ENCODE results near the gene ZNF710.
"Not testable (repeated sequence)": the region's sequence is repeated elsewhere in the genome, so short reads cannot be mapped to it uniquely, and the experiment has no call there.

The ZNF710 gene

DNA sequence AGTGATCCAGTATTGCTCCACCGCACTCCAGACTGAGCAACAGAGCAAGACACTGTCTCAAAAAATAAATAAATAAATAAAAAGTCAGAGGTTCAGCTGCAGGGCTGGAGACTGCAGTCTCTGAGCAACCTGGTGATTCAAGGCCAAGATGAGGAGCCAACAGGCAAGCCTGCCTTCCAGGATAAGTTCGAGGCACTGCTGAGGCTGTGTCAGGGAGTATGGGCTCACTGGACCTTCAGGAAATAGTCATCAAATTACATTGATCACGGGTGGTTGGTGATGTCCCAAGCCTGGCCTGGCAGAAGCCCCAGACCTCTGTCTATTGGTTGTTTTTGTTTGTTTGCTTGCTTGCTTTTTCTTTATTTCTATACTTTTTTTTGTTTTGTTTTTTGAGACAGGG lies 59.7 kb downstream of the ZNF710 start:
- no peak for DNase-seq (ENCODE audit: low read depth)

DNA sequence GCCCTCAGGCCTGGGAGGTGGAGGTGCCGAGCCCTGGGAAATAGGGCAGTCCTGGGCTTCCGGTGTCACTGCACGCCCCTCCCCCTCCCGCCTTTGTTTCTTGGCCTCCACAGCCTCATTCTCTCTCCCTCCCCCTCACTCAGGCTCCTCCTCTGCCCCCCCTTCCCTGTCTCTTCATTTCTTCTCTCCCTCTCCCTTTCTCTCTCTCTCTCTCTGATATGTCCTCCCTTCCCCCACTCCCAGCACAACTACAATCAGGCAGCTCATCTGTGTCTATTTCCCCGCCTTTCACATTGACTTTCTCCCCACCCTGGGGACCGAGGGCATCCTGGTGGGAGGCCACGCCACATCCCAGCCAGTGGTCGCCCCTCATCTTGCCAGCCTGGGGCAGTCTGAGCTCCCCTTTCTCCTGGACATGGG lies 60.9 kb downstream of the ZNF710 start:
- DNase-seq (ENCODE audit: low read depth) = no peak

DNA sequence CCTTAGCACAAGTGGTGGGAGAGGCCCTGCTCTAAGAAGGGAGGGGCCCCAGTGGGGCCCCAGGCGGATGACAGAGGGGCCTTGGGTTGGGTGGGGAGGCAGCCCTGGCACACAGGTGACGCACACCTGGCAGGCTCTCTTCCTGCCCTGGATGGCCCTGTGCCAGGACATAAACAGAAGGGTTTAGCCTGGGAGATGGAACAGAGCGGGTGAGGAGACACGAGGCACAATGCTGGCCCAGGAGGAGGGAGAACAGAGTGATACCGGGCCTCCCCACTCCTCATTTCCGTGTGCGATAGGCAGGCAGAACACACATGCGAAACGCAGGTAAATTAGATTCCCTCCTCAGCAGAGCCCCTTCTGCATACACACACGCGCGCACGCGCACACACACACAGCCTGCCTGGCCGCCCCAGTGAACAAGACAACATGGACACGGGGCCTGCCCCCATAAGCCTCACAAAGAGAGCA lies 61.4 kb downstream of the ZNF710 start:
- no peak for DNase-seq (ENCODE audit: low read depth)

DNA sequence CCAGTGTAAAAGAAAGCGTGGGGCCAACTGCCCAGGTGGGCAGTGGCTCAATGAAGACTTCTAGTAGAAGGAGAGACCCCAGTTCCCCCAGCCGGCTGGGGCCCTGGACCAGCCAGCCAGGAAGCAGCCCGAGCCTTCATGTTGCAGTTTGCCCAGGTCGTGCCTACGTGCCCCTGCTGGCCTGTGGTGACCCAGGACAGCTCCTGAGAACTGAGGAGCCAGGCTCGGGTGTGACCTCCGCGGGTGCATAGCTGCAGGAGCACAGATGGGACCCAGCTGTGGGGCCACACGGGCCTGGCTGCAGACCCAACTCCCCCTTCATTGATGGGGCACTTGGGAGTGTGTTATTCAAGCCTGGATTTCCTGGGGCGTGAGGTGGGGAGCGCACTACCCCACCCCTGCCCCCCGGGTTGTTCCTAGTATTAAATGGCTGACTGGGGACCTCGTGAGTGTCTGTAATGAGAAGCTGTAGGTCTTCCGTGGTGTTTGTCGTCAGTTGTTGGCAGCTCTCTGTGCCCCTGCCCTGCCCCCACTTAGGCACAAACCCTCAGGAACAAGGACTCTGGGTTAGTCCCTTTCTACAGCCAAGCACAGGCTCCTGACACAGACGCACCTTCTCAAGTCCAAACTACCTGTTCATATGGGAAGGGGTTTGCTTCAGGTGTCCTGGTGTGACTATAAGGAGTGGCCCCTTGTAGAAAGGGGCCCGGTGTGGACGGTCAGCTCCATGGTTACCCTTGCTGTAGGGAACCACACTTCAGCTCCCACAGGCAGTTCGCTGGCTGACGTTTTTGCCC lies 62.0 kb downstream of the ZNF710 start:
- DNase-seq (ENCODE audit: low read depth) = no peak

DNA sequence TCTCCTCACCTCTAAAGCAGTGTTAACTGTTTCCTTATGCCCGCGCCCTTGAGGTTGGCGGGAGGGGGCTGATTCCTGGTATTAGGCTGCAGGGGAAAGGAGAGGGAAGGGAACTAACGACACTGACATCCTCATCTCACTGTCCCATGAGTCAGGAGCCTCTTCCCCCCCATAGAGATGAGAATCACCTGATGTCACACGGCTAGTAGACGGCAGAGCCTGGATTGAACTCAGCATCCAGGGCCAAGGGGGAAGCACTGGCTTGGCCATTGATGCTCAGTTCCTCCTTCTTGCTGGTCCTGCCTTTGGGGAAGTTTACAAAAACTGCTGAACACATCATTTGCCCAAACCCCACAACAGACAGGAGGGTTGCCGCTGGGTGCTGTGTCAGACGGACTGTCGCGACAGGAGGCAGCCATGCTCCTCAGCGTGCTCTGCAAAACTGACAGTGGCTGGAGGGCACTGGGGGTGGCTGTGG lies 62.7 kb downstream of the ZNF710 start:
- DNase-seq (ENCODE audit: low read depth) = no peak

DNA sequence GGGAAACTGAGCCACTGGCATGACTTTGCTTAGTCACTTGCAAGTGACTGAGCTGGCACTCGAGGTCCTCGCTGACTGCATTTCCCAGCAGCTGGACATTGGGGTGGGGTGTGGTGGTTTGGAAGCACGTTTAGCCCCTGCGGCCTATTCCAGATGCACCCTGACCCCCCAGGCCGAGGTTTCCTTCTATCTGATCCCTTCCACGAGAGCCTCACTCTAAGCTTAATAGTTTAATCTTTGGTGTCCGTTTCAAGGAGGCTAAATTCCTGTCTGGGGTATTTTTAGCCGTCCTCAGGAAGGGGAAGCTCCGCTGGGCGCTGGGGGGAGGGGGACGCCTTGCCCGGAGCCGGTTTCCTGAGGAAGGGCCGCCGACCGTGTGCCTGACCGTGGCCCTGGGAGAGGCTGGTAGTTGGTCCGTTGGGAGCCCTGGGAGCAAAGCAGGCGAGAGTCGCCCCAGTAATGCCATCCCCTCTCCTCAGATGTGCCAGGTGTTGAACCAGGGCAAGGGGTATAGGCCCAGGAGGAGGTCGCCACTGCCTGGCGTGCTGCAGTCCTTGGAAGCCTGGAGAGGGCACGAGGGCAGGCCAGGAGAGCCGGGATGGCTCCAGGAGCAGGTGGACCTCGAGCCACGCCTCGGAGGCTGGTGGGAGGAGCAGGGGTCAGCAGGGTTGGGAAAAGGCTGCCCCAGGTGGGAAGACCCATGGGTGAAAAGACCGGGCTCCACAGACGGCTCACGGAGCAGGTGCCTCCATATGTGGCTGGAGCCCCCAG lies 64.0 kb downstream of the ZNF710 start:
- DNase-seq (ENCODE audit: low read depth) = no peak

DNA sequence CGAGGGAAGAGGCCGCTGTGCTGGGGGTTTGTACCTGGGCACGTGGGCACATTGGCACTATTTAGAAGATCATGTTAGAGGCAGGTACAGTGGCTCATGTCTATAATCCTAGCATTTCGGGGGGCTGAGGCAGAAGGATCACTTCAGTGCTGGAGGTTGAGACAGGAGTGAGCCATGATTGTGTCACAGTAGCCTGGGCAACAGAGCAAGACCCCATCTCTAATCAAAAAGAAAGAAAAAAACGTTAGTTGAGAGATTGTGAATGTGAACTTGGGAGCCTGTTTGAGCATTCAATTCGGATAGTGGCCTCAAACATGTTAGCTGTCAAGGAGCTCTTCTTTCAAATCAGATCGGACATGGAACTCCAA lies 64.5 kb downstream of the ZNF710 start:
- no peak for DNase-seq (ENCODE audit: low read depth)

DNA sequence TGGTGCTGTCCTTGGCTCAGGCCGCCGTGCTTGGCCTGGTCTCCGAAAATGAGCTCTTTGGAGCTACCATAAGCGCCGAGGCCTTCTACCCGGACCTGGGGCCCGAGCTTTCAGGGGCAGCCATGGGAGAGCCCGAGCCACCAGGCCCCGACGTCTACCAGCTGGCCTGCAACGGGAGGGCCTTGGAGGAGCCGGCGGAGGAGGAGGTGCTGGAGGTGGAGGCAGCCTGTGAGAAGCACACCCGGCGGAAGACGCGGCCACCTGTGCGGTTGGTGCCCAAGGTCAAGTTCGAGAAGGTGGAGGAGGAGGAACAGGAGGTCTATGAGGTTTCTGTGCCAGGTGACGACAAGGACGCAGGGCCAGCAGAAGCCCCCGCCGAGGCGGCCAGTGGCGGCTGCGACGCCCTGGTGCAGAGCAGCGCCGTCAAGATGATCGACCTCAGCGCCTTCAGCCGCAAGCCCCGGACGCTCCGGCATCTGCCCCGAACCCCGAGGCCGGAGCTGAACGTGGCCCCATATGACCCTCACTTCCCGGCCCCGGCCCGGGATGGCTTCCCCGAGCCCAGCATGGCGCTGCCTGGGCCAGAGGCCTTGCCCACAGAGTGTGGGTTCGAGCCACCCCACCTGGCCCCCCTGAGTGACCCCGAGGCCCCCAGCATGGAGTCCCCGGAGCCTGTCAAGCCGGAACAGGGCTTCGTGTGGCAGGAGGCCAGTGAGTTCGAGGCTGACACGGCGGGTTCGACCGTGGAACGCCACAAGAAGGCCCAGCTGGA lies 66.2 kb downstream of the ZNF710 start:
- no peak for DNase-seq (ENCODE audit: low read depth)

DNA sequence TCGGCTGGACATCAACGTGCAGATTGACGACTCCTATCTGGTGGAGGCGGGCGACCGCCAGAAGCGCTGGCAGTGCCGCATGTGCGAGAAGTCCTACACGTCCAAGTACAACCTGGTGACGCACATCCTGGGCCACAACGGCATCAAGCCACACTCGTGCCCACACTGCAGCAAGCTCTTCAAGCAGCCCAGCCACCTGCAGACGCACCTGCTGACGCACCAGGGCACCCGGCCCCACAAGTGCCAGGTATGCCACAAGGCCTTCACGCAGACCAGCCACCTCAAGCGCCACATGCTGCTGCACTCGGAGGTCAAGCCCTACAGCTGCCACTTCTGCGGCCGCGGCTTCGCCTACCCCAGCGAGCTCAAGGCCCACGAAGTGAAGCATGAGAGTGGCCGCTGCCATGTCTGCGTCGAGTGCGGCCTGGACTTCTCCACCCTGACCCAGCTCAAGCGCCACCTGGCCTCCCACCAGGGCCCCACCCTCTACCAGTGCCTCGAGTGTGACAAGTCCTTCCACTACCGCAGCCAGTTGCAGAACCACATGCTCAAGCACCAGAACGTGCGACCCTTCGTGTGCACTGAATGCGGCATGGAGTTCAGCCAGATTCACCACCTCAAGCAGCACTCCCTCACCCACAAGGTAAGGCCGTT lies 67.0 kb downstream of the ZNF710 start:
- DNase-seq (ENCODE audit: low read depth) = no peak

DNA sequence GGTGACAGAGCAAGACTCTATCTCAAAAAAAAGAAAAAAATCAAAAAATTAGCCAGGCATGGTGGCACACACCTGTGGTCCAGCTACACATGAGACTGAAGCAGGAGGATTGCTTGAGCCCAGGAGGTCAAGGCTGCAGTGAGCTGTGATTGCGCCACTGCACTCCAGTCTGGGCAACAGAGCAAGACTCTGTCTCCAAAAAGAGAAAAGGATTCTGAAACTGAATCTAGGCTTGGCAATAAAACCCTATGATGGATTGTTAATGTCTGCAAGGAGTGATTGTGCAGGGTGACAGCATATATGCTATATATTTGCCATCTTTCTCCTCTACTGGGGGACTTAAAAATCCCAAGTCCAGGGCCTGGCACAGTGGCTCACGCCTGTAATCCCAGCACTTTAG lies 69.5 kb downstream of the ZNF710 start:
- DNase-seq (ENCODE audit: low read depth) = not testable (repeated sequence)

DNA sequence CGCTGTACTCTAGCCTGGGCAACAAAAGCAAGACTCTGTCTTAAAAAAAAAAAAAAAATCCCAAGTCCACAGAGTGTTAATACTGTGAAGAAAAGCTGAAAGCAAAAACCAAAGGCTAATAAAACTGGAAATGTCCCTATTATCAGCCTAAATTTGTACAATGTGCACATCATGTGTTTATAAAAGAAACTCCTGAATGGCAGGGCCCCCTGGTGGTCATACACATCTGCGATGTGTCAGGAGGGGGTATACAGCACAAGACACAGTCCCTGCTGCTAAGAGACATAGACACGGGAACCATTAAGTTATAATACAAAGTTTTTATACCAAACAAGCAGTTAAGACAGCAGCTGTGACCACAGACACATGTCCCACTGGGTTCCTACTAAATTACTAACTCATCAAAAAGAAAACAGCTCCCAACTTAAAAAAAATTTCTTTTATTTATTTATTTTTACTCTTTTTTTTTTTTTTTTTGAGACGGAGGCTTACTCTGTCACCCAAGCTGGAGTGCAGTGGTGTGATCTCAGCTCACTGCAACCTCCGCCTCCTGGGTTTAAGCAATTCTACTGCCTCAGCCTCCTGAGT lies 70.2 kb downstream of the ZNF710 start:
- peak; percentile 70 for DNase-seq (ENCODE audit: low read depth)

DNA sequence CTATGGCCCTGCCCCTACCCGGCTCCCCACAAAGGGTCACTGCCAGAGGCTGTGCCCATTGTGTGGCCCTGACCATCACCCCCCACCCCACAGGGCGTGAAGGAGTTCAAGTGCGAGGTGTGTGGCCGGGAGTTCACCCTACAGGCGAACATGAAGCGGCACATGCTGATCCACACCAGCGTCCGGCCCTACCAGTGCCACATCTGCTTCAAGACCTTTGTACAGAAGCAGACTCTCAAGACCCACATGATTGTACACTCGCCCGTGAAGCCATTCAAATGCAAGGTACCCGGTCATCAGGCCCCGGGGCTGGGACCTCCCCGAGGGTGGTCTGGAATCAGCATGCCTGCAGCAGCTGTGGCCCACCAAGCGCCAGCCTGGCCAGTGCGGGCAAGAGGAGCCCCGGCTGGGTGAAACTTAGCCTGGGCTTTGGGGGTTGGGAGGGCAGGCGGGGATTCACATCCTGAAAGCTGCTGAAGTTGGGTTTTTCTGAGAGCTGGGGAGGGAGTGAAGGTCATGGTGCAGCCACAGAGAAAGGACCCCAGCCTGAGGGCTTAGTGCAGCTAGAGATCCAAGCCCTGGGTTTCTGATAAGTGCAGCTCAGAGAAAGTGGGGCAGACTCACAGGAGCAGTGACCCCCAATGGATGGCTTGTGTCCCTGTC lies 72.0 kb downstream of the ZNF710 start:
- DNase-seq (ENCODE audit: low read depth) = no peak

DNA sequence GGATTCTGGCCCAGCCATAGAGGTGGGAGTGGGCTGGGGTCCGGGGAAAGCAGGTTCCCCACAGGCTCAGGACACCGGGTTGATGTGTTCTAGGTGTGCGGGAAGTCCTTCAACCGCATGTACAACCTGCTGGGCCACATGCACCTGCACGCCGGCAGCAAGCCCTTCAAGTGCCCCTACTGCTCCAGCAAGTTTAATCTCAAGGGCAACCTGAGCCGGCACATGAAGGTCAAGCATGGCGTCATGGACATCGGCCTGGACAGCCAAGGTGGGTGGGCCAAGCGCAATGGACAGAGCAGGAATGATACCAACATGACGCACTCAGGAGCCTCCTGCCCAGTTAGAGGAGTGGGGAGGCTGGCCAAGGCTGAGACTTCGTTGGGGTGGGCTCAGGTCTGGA lies 72.9 kb downstream of the ZNF710 start:
- DNase-seq (ENCODE audit: low read depth) = no peak

DNA sequence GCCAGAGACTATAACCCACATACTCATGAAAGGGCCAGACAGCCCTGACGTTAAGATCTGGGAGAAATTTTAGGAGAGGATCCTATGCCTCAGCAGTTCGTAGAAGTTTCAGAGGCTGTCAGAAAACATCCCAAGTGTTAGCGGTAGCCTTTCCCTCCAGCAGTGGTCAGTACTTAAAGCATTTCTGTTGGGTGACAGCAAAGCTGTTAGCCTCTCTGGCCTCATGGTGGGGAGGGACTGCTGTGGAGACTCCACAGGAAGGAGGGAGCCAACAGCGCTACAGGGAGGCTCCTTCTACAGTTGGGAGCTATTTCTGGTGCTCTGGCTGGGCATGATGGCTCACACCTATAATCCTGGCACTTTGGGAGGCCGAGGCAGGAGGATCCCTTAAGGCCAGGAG lies 73.8 kb downstream of the ZNF710 start:
- DNase-seq (ENCODE audit: low read depth) = no peak

DNA sequence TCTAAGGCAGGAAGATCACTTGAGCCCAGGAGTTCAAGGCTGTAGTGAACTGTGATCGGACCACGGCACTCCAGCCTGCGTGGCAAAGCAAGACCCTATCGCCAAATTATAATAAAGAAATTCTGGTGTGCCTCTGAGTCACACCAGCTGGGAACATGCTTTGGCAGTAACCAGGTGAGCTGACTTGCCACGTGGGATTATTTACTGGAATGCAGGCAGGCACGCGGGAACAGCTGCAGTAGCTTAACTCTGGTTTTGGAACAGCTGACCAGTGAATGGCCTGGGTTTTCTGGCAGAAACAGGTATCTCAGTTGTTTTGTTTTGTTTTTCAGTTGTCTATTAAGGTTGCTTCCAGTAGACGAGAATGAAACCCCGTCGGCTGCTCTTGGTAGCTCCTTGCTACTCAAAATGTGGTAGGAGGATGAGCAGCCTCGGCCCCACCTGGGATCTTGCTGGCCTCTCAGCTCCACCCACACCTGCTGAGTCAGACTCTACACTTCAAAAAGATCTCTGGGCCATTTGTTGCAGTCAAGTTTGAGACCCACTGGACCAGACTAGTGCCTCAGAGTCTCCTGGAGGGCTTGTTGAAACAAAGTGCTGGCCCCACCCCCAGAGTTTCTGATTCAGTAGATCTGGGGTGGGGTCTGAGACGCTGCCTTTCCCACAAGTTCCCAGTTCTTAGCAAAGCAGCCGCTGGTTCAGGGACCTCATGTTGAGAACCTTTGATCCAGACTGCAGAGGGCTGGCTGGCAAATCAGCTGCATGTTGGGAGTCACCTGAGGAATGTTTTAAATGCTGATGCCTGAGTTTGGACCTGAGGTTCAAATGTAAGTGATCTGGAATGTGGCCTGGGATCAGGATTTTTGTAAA lies 74.5 kb downstream of the ZNF710 start:
- no peak for DNase-seq (ENCODE audit: low read depth)

DNA sequence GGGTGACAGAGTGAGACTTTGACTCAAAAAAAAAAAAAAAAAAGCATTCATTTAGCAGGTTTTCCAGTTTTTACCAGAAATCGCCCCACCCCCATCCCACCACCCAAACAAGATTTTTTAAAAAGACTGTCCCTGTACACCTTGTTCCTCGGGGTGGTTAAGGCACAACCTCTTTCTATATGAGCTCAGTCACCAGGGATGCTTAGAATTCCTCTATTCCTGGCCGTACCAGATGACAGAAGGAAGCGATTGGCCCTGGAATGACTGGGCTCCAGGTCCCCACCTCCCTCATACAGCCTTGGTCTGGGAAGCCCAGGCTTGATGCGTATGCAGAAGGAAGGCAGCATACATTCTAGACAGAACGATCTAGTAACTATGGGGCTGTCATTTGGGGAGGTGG lies 75.6 kb downstream of the ZNF710 start:
- no peak for DNase-seq (ENCODE audit: low read depth)

DNA sequence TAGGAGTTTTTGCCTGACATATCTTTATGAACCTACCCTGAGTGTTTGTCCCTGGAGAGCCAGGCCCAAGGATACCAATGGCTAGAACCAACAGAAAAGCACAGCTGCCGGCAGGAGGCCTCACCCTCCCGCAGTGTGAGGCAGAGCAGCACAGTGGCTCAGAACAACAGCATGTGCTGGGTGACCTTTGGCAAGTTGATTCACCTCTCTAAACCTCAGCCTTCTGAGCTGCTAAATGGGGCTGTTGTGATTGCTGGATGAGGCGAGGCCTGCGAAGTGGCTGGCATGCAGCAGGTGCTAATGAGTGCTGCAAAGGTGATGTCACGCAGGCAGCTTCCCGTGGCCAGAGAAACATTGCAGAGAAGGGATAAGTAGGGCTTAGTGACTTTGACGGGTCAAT lies 77.8 kb downstream of the ZNF710 start:
- DNase-seq (ENCODE audit: low read depth) = no peak

DNA sequence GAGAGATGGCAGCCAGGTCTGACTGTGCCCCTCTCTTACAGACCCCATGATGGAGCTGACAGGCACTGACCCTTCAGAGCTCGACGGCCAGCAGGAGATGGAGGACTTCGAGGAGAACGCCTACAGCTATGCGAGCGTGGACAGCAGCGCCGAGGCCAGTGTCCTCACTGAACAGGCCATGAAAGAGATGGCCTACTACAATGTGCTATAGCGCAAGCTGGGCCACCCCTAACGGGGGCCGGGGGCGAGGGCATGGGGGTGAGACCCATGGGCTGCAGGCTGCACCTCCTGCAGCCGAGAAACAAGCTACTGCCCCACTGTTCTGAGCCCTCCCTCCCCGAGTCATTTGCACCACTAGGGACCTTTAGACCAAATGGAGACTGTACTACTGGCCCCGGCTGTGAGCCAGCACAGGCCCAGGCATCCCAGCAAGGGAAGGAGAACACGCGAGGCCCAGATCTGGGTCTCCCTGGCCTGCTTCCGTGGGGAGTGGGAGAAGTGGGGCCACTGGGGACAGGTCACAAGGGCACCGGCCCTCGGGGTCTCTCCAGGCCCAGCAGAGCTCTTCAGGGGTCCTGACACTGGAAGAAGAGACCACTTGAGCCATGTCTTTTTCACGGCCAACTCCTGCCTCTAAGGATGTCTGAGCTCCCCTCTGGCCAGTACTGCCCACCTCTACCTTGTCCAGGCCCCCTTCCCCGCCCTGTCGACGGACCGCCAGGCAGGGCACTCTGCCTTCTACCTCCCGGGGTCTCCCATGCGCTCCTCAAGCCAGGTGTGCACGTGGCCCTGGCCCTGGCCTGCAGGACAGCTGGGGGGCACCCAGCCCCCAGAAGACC lies 78.7 kb downstream of the ZNF710 start:
- DNase-seq (ENCODE audit: low read depth) = no peak

DNA sequence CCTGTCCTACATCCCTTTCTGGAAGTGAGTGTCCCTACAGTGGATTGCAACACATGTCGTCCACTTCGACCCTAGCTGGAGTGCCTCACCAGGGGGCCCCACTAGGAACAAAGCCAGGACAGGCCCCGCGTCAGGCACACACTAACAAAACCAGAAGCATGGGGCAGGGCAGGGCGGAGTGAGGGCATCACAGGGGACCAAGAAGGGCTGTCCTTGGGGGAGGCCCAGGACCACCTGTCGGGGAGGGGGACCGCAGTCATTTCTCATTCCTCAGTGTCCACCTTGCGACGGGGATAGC lies 79.3 kb downstream of the ZNF710 start:
- no peak for DNase-seq (ENCODE audit: low read depth)

All from stimulated activated CD8-positive, alpha-beta memory T cell treated with anti-CD3 and anti-CD28 coated beads, Interleukin-15, amount 100 ng/mL, for 1 hour (primary cell).